ENCODE data around the gene PPP2R2C.

- TF ChIP-seq POLR2AphosphoS5 (IDR thresholded peaks at IDR 0.05; ENCODE audit: low read depth, low read length), result no peak
- TF ChIP-seq TAF1 (IDR thresholded peaks at IDR 0.05; ENCODE audit: low read depth, low read length), result no peak
- TF ChIP-seq POLR2A (IDR thresholded peaks at IDR 0.05; ENCODE audit: low read depth, low read length), result no peak
- TF ChIP-seq PAX5 (IDR thresholded peaks at IDR 0.05; ENCODE audit: insufficient read depth, low read length, severe bottlenecking), result no peak
- no peak for TF ChIP-seq SPI1 (IDR thresholded peaks at IDR 0.05; ENCODE audit: low read depth, low read length)
- TF ChIP-seq POU2F2 (IDR thresholded peaks at IDR 0.05; ENCODE audit: low read depth, low read length), result no peak
Measured at GRCh38 chr4:6283282-6283681, 189.1 kb downstream of the PPP2R2C start.
